ENCODE measurements around the gene FPR2. TPM values are rescaled to one million over a fixed set of nuclear protein-coding genes. Genes with fewer than 3 reads are reported as not detected.
A peak's percentile ranks its signal among the peaks of the same experiment; 100 is the strongest.

The FPR2 gene
- polyA plus RNA-seq, 3 donors: 36.2 to 108 (median 70.3) TPM

GRCh38 chr19:51765086-51765485 is 4.1 kb downstream of the FPR2 start:
- peak overlapping the region; percentile 76 to 94 for H3K27ac ChIP-seq (ENCODE audit: low read depth in 1 of 2, low read length in 2 of 2)
- no peaks in the 10 kb centered on the region for H3K9me3 ChIP-seq (replicated peaks in 1 of 2; ENCODE audit: control insufficient read depth in 1 of 2, insufficient read depth in 1 of 2, low read length in 2 of 2)
- H3K9ac ChIP-seq (ENCODE audit: insufficient read depth, low read length, poor library complexity, severe bottlenecking): peak overlapping the region; percentile 22
- Mint-ChIP-seq H3K4me3 (peak overlapping the region; percentile 66 to 87), H3K27ac (peak overlapping the region; percentile 92 to 97 (median 97)), H3K27me3 (ENCODE audit: low read depth in 3 of 3) (peaks cover 0 to 4% (median 1%) of the 10 kb centered on the region in 3 donors), H3K4me1 (peaks cover 94% of the 10 kb centered on the region), H3K36me3 (peaks cover 61 to 63% of the 10 kb centered on the region in 2 donors), H3K9me3 (peaks cover 0 to 2% (median 0%) of the 10 kb centered on the region in 7 donors)
- peaks cover 98% of the 10 kb centered on the region for H3K79me2 ChIP-seq (ENCODE audit: insufficient read depth, low read length)
- H4K20me1 ChIP-seq (ENCODE audit: insufficient read depth, low read length): no peaks in the 10 kb centered on the region
- intact Hi-C loops (cut with micrococcal nuclease): no loop called here
- DNase-seq: peak in 1 of 3 donors; percentile 46
- WGBS (ENCODE audit: insufficient coverage): no CpG with 5 or more reads among the region's 5 CpGs
- H3K4me2 ChIP-seq (replicated peaks; ENCODE audit: extremely low read depth, low read length, poor library complexity, severe bottlenecking): peak overlapping the region; percentile 90
- no peak overlapping the region for H2AFZ ChIP-seq (ENCODE audit: insufficient read depth, low read depth, low read length, poor library complexity, severe bottlenecking)
- H3K27me3 ChIP-seq (ENCODE audit: control insufficient read depth in 2 of 2, insufficient read depth in 2 of 2, low read length in 2 of 2): no peaks in the 10 kb centered on the region
- peaks cover 98 to 100% of the 10 kb centered on the region in 2 donors for H3K4me1 ChIP-seq (ENCODE audit: control insufficient read depth in 1 of 2, insufficient read depth in 2 of 2, low read length in 2 of 2)
- H3K36me3 ChIP-seq (replicated peaks in 1 of 2; ENCODE audit: control insufficient read depth in 1 of 2, insufficient read depth in 2 of 2, low read length in 2 of 2): peaks cover 21 to 28% of the 10 kb centered on the region in 2 donors
- no peak for TF ChIP-seq CTCF (IDR thresholded peaks at IDR 0.05)
- H3K4me3 ChIP-seq (replicated peaks in 1 of 3; ENCODE audit: low read depth in 2 of 3, low read length in 3 of 3): peak overlapping the region in 1 of 3 experiments; percentile 75

GRCh38 chr19:51766461-51766860 is 5.5 kb downstream of the FPR2 start:
- Histone ChIP-seq H3K9me3 (replicated peaks in 1 of 2; ENCODE audit: control insufficient read depth in 1 of 2, insufficient read depth in 1 of 2, low read length in 2 of 2) (no peaks in the 10 kb centered on the region), H3K27ac (ENCODE audit: low read depth in 1 of 2, low read length in 2 of 2) (peak overlapping the region; percentile 7 to 94), H3K36me3 (replicated peaks in 1 of 2; ENCODE audit: control insufficient read depth in 1 of 2, insufficient read depth in 2 of 2, low read length in 2 of 2) (peaks cover 21 to 28% of the 10 kb centered on the region in 2 donors), H3K27me3 (ENCODE audit: control insufficient read depth in 2 of 2, insufficient read depth in 2 of 2, low read length in 2 of 2) (no peaks in the 10 kb centered on the region), H3K4me2 (replicated peaks; ENCODE audit: extremely low read depth, low read length, poor library complexity, severe bottlenecking) (peak overlapping the region; percentile 50), H4K20me1 (ENCODE audit: insufficient read depth, low read length) (no peaks in the 10 kb centered on the region), H3K4me3 (replicated peaks in 1 of 3; ENCODE audit: low read depth in 2 of 3, low read length in 3 of 3) (peak overlapping the region in 1 of 3 experiments; percentile 47), H3K4me1 (ENCODE audit: control insufficient read depth in 1 of 2, insufficient read depth in 2 of 2, low read length in 2 of 2) (peaks cover 94 to 100% of the 10 kb centered on the region in 2 donors), H2AFZ (ENCODE audit: insufficient read depth, low read depth, low read length, poor library complexity, severe bottlenecking) (no peak overlapping the region), H3K79me2 (ENCODE audit: insufficient read depth, low read length) (peaks cover 95% of the 10 kb centered on the region), H3K9ac (ENCODE audit: insufficient read depth, low read length, poor library complexity, severe bottlenecking) (no peak overlapping the region)
- H3K4me1 Mint-ChIP-seq: peaks cover 94% of the 10 kb centered on the region
- intact Hi-C loops (cut with micrococcal nuclease): no loop called here
- H3K27ac Mint-ChIP-seq: peak overlapping the region; percentile 74 to 97 (median 93)
- peak overlapping the region; percentile 27 to 71 for H3K4me3 Mint-ChIP-seq
- peaks cover 0 to 2% (median 0%) of the 10 kb centered on the region in 7 donors for H3K9me3 Mint-ChIP-seq
- H3K27me3 Mint-ChIP-seq (ENCODE audit: low read depth in 3 of 3): peaks cover 0 to 4% (median 1%) of the 10 kb centered on the region in 3 donors
- TF ChIP-seq CTCF (IDR thresholded peaks at IDR 0.05): no peak
- DNase-seq: peak; percentile 62 to 94 (median 80)
- peaks cover 65 to 71% of the 10 kb centered on the region in 2 donors for H3K36me3 Mint-ChIP-seq
- no CpG with 5 or more reads among the region's 5 CpGs for WGBS (ENCODE audit: insufficient coverage)

Measured in CD14-positive monocyte (primary cell).